OCI-LY7 (cell line): ENCODE measurements around the gene TAB3. TPM values are rescaled to one million over a fixed set of nuclear protein-coding genes. Genes with fewer than 3 reads are reported as not detected.

Experiments
- BruUV-seq: library from RNA; stranded (reverse); fragments of 400-500 nt; replicated peaks from 2 replicates; lab custom pipeline; 2021; lab: Mats Ljungman, UMichigan
- CTCF ChIA-PET: fragments of 300-600 bp; sonication (Branson Sonifier 250); formaldehyde crosslinking; loops from one replicate; lab custom pipeline; 2022; ENCODE audit warnings: antibody characterized with exemption; ENCODE audit not compliant: unreplicated experiment; lab: Charles Lee
- POLR2A ChIA-PET: fragments of 300-600 bp; sonication (Branson Sonifier 250); formaldehyde crosslinking; loops from one replicate; lab custom pipeline; 2022; ENCODE audit warnings: antibody characterized with exemption; lab: Charles Lee
- DNase-seq: peaks from one replicate; pipeline ENCODE4 v3.0.0-alpha.2; 2015; ENCODE audit warnings: low spot score
- H2AFZ ChIP-seq: fragments of 200-600 bp; sonication (generic), shearing (Covaris generic); 2 replicates; pipeline ENCODE4 v1.6.1; 2014; ENCODE audit warnings: mild to moderate bottlenecking, antibody characterized with exemption, low read length, moderate library complexity
- H3K27ac ChIP-seq: fragments of 200-600 bp; sonication (generic); 2 replicates; pipeline ENCODE4 v1.5.1; 2014; ENCODE audit warnings: mixed run types, low read depth, mild to moderate bottlenecking, moderate library complexity, low read length, inconsistent platforms; ENCODE audit not compliant: poor library complexity, severe bottlenecking
- H3K36me3 ChIP-seq: fragments of 200-600 bp; sonication (generic); 2 replicates; pipeline ENCODE4 v1.6.1; 2014; ENCODE audit warnings: mild to moderate bottlenecking, antibody characterized with exemption, low read length, moderate library complexity, mixed read lengths; ENCODE audit not compliant: insufficient read depth
- H3K4me1 ChIP-seq: fragments of 200-600 bp; sonication (generic); 2 replicates; pipeline ENCODE4 v1.5.1; 2014; ENCODE audit warnings: mild to moderate bottlenecking, low read length; ENCODE audit not compliant: insufficient read depth, poor library complexity, severe bottlenecking
- H3K4me2 ChIP-seq: fragments of 200-600 bp; sonication (generic); 2 replicates; pipeline ENCODE4 v1.6.1; 2014; ENCODE audit warnings: mild to moderate bottlenecking, low read length
- H3K4me3 ChIP-seq: fragments of 200-600 bp; sonication (generic); 2 replicates; pipeline ENCODE4 v1.5.1; 2014; ENCODE audit warnings: mild to moderate bottlenecking, low read depth, low read length; ENCODE audit not compliant: poor library complexity, severe bottlenecking
- H3K79me2 ChIP-seq: fragments of 200-600 bp; sonication (generic); 2 replicates; pipeline ENCODE4 v1.6.1; 2016; ENCODE audit warnings: low read depth, mild to moderate bottlenecking, low read length, moderate library complexity, mixed read lengths; ENCODE audit not compliant: insufficient read depth
- H3K9me2 ChIP-seq: fragments of 200-600 bp; sonication (generic); 2 replicates; pipeline ENCODE4 v1.6.1; 2016; ENCODE audit warnings: mild to moderate bottlenecking, low read length, mixed read lengths; ENCODE audit not compliant: insufficient read depth
- H3K9me3 ChIP-seq: fragments of 200-600 bp; sonication (generic); 2 replicates; pipeline ENCODE4 v1.6.1; 2014; ENCODE audit warnings: mild to moderate bottlenecking, mixed run types, low read length, mixed read lengths
- H4K20me1 ChIP-seq: fragments of 200-600 bp; sonication (generic); 2 replicates; pipeline ENCODE4 v1.6.1; 2014; ENCODE audit warnings: mild to moderate bottlenecking, antibody characterized with exemption, low read length, moderate library complexity, mixed read lengths; ENCODE audit not compliant: insufficient read depth
- EZH2phosphoT487 ChIP-seq: fragments of 200-600 bp; sonication (generic); IDR thresholded peaks from 2 replicates; pipeline ENCODE4 v1.6.1; 2018; ENCODE audit warnings: low read depth, borderline replicate concordance, mild to moderate bottlenecking, mixed run types, antibody characterized with exemption, low read length, moderate library complexity, mixed read lengths
- intact Hi-C: fragments of 100-400 bp; cut with micrococcal nuclease; formaldehyde crosslinking; loops from one replicate; pipeline ENCODE4 v1.10.0; 2022; ENCODE audit not compliant: unreplicated experiment
- total RNA-seq, 2 experiments: library from RNA; depleted of rRNA in 1 of 2; stranded (reverse); fragments of >200 nt in 1 of 2; shearing (Covaris generic) in 1 of 2; gene quantifications; 2 replicates each; pipeline ENCODE4 v1.2.3, GENCODE V29; 2014 to 2022
- TF ChIP-seq, protein P1 (sequence below): fragments of 200-600 bp; sonication (generic); conservative IDR thresholded peaks from 2 replicates; pipeline ENCODE4 v1.5.1; 2014; ENCODE audit warnings: mild to moderate bottlenecking, antibody characterized with exemption, low read length, moderate library complexity, mixed read lengths

Gene TAB3
- total RNA-seq, 2 experiments from 2014 or later: 13.8 to 14.6 TPM

DNA sequence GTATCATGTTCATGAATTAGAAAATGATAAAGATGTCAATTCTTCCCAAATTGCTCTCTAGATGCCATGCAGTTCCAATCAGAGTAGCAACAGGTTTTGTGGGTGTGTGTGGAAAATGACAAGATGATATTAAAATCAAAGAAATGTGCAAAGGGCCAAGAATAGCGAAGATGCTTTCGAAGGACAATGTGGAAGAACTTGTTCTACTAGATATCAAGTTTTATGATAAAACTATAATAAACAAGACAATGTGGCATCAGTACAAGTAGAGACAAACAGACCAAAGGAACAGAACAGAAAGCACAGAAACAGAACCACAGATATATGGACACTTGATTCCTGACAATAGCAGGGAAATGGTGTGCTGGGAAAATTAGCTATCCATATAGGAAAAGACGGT lies 9.0 kb downstream of the TAB3 start:
- H2AFZ ChIP-seq: no peak overlapping the region
- intact Hi-C loops: no loop called here
- H3K36me3 ChIP-seq: no peaks in the 10 kb centered on the region
- no peak overlapping the region for H3K4me3 ChIP-seq
- no peaks in the 10 kb centered on the region for H3K4me1 ChIP-seq
- ChIA-PET POLR2A (no interaction called here), CTCF (no interaction called here)
- TF ChIP-seq, protein P1, sequence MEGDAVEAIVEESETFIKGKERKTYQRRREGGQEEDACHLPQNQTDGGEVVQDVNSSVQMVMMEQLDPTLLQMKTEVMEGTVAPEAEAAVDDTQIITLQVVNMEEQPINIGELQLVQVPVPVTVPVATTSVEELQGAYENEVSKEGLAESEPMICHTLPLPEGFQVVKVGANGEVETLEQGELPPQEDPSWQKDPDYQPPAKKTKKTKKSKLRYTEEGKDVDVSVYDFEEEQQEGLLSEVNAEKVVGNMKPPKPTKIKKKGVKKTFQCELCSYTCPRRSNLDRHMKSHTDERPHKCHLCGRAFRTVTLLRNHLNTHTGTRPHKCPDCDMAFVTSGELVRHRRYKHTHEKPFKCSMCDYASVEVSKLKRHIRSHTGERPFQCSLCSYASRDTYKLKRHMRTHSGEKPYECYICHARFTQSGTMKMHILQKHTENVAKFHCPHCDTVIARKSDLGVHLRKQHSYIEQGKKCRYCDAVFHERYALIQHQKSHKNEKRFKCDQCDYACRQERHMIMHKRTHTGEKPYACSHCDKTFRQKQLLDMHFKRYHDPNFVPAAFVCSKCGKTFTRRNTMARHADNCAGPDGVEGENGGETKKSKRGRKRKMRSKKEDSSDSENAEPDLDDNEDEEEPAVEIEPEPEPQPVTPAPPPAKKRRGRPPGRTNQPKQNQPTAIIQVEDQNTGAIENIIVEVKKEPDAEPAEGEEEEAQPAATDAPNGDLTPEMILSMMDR: no peak
- no peak for TF ChIP-seq EZH2phosphoT487
- H3K9me2 ChIP-seq: no peaks in the 10 kb centered on the region
- no peaks in the 10 kb centered on the region for H4K20me1 ChIP-seq
- no peak overlapping the region for H3K27ac ChIP-seq
- no TSS peak for BruUV-seq
- H3K79me2 ChIP-seq: no peaks in the 10 kb centered on the region; the same call in 1 of the 2 replicates
- no peaks in the 10 kb centered on the region for H3K9me3 ChIP-seq
- DNase-seq: no peak
- no peak overlapping the region for H3K4me2 ChIP-seq

DNA sequence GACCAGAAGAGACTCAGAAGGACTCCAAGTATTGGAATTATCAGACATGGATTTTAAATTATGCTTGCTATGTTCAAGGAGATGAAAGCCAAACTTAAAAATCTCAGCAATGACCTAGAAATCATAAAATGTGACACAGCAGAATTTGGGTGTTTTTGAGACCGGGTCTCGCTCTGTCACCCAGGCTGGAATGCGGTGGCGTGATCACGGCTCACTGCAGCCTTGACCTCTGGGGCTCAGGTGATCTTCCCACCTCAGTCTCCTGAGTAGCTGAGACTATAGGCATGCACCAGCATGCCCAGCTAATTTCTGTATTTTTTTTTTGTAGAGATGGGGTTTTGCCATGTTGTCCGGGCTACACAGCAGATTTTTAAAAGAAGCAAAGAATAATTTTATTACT lies 12.7 kb downstream of the TAB3 start:
- Histone ChIP-seq H2AFZ (no peak overlapping the region), H3K4me2 (no peak overlapping the region), H3K79me2 (no peaks in the 10 kb centered on the region; the same call in 1 of the 2 replicates), H3K4me3 (no peak overlapping the region), H3K9me2 (no peaks in the 10 kb centered on the region), H3K27ac (no peak overlapping the region), H3K4me1 (no peaks in the 10 kb centered on the region), H4K20me1 (no peaks in the 10 kb centered on the region), H3K9me3 (no peaks in the 10 kb centered on the region), H3K36me3 (no peaks in the 10 kb centered on the region)
- intact Hi-C loops: no loop called here
- ChIA-PET POLR2A (no interaction called here), CTCF (no interaction called here)
- no TSS peak for BruUV-seq
- no peak for TF ChIP-seq EZH2phosphoT487
- TF ChIP-seq, protein P1: no peak
- DNase-seq: no peak

DNA sequence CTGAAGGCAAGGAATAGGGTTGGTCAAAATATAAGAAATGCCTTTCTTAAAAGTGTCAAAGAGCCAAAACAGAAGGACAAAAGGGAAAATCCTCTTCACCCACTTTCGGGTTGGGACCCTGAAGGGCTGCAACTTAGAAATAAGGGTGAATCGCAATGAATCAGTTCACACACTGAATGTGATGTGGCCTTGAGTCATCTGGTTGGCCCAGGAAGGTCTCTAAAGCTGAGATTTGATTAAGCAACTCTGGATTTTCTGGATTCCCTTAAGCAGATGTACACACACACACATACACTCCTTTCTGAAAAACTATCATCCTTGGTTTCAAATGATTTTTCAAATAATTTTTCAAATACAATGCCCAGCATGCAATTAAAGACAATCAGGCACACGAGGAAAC lies 13.1 kb downstream of the TAB3 start:
- TF ChIP-seq, protein P1: no peak
- no peak for TF ChIP-seq EZH2phosphoT487
- Histone ChIP-seq H3K36me3 (0 out of 2 replicates have a peak, but pooled peaks cover 3% of the 10 kb centered on the region), H2AFZ (no peak overlapping the region), H3K27ac (no peak overlapping the region), H3K79me2 (no peaks in the 10 kb centered on the region; the same call in 1 of the 2 replicates), H3K4me2 (no peak overlapping the region), H3K4me3 (no peak overlapping the region), H3K9me2 (no peaks in the 10 kb centered on the region), H4K20me1 (no peaks in the 10 kb centered on the region), H3K4me1 (no peaks in the 10 kb centered on the region), H3K9me3 (no peaks in the 10 kb centered on the region)
- CTCF ChIA-PET: no interaction called here
- no peak for DNase-seq
- BruUV-seq: no TSS peak
- POLR2A ChIA-PET: no interaction called here
- intact Hi-C loops: no loop called here
